ENCODE measurements around the gene PRKCB.

PRKCB gene

DNA sequence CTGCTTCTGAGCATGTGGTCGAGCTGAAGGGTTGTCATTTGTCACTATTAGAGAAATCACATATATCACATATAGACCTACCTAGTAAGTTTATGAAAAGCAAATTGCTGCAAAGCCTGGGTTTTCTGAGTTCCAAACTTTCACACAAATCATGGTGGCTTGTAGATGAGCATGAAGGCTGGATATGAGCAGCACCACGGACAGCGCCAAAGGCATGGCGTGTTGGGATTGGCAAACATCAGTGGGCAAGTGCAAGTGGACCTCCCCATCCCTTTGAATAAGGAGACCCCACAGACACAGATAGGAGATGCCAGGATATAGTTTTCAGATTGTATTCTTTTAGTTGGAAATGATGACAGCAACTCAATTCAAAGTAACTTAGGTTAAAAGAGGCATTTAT, 342.7 kb downstream of the PRKCB start:
- TF ChIP-seq, protein P1, sequence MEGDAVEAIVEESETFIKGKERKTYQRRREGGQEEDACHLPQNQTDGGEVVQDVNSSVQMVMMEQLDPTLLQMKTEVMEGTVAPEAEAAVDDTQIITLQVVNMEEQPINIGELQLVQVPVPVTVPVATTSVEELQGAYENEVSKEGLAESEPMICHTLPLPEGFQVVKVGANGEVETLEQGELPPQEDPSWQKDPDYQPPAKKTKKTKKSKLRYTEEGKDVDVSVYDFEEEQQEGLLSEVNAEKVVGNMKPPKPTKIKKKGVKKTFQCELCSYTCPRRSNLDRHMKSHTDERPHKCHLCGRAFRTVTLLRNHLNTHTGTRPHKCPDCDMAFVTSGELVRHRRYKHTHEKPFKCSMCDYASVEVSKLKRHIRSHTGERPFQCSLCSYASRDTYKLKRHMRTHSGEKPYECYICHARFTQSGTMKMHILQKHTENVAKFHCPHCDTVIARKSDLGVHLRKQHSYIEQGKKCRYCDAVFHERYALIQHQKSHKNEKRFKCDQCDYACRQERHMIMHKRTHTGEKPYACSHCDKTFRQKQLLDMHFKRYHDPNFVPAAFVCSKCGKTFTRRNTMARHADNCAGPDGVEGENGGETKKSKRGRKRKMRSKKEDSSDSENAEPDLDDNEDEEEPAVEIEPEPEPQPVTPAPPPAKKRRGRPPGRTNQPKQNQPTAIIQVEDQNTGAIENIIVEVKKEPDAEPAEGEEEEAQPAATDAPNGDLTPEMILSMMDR (IDR thresholded peaks at IDR 0.05; ENCODE audit: low read length, missing control alignments): no peak
- DNase-seq (ENCODE audit: low read depth): no peak
- no peak overlapping the region for H3K4me3 ChIP-seq (replicated peaks; ENCODE audit: low read depth, low read length)

- no peak for DNase-seq (ENCODE audit: low read depth)
- TF ChIP-seq, protein P1 (IDR thresholded peaks at IDR 0.05; ENCODE audit: low read length, missing control alignments): no peak
- no peak overlapping the region for H3K4me3 ChIP-seq (replicated peaks; ENCODE audit: low read depth, low read length)
Observed at GRCh38 chr16:24180451-24180850, 344.7 kb downstream of the PRKCB start.

GRCh38 chr16:24188021-24188542, 352.3 kb downstream of the PRKCB start:
- H3K4me3 ChIP-seq (replicated peaks; ENCODE audit: low read depth, low read length): no peak overlapping the region
- no peak for DNase-seq (ENCODE audit: low read depth)
- TF ChIP-seq, protein P1 (IDR thresholded peaks at IDR 0.05; ENCODE audit: low read length, missing control alignments): no peak

GRCh38 chr16:24188751-24189318, 353.1 kb downstream of the PRKCB start:
- TF ChIP-seq, protein P1 (IDR thresholded peaks at IDR 0.05; ENCODE audit: low read length, missing control alignments): no peak
- DNase-seq (ENCODE audit: low read depth): no peak

DNA sequence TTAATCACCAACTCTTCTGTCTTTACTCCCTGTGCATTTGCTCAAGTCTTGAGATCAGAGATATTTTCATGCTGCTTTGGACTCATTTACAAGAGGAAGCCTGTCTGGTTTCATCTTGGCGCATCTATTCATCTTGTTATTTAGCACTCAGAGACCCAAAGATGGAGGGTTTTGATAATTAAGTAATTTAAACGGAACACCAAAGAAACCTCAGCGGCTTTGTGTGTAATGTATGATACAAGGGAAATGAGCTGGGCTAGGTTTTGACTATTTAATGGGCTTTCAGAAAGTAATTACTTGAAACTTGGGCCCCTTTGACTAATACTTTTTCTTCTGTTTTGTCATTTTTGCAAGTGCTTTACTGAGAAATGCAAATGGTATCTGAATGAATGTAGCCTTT, 354.2 kb downstream of the PRKCB start:
- H3K4me3 ChIP-seq (replicated peaks; ENCODE audit: low read depth, low read length): no peak overlapping the region
- TF ChIP-seq, protein P1 (IDR thresholded peaks at IDR 0.05; ENCODE audit: low read length, missing control alignments): no peak
- DNase-seq (ENCODE audit: low read depth): no peak

More at GRCh38 chr16:24188751-24189318, 353.1 kb downstream of the PRKCB start:
- H3K4me3 ChIP-seq (replicated peaks; ENCODE audit: low read depth, low read length): no peak overlapping the region

GRCh38 chr16:24191876-24192402, 356.2 kb downstream of the PRKCB start:
- DNase-seq (ENCODE audit: low read depth): no peak
- no peak overlapping the region for H3K4me3 ChIP-seq (replicated peaks; ENCODE audit: low read depth, low read length)
- TF ChIP-seq, protein P1 (IDR thresholded peaks at IDR 0.05; ENCODE audit: low read length, missing control alignments): no peak

DNA sequence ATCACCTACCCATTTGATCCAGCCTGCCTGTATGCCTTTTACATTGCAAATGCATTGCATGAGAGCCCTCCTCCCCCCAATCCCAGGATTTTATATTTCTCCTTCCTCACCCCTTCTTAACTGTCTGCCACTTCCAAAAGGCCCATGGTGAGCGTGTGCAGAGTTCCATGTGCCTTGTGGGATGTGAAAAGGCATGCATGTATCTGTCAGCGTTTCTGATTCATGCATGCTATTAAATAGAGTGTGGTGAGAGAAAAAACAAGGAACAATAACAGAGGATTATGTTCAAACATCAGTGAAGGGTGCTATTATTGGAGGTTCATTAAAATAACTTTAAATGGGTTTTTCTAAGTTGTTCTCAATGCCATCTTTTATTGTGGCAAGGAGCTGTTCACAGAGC, 359.4 kb downstream of the PRKCB start:
- no peak overlapping the region for H3K4me3 ChIP-seq (replicated peaks; ENCODE audit: low read depth, low read length)
- TF ChIP-seq, protein P1 (IDR thresholded peaks at IDR 0.05; ENCODE audit: low read length, missing control alignments): no peak
- DNase-seq (ENCODE audit: low read depth): no peak

Measured in fibroblast of pulmonary artery (primary cell).